NT2/D1 (cell line): ENCODE measurements around the gene BEGAIN.

Source experiments
- SUZ12 ChIP-seq: IDR thresholded peaks from 2 replicates; pipeline ENCODE4 v1.6.1; 2011; ENCODE audit not compliant: insufficient read length, insufficient read depth; ENCODE audit errors: extremely low read depth
- YY1 ChIP-seq: IDR thresholded peaks from 2 replicates; pipeline ENCODE4 v1.6.1; 2011; ENCODE audit not compliant: insufficient read length, insufficient read depth
- ZNF274 ChIP-seq: IDR thresholded peaks from 2 replicates; pipeline ENCODE4 v1.6.1; 2011; ENCODE audit warnings: mild to moderate bottlenecking, low read depth, low read length

DNA sequence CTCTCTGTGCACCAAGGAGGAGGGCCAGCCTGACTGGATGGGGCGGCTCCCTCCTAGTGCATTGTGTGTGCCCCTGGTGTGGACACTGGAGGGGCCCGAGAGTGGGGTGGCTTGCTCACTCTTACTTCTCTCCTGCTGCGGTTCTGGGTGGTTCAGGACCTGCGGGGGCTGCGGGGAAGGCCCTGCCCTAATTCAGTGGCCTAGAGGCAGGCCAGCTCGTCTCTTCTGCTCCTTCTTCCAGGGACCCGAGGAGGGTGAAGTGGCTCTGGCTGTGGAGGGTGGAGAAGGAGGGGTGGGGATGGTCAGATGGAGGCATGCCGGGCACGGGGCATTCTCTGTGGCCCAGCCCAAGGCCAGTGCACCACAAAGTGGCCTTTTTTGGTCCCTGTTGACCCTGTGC lies 87.1 kb downstream of the BEGAIN start:
- TF ChIP-seq ZNF274 (no peak), YY1 (no peak), SUZ12 (no peak)
